ENCODE measurements around the gene STK36. TPM values are rescaled to one million over a fixed set of nuclear protein-coding genes. Genes with fewer than 3 reads are reported as not detected.

STK36 gene
- total and polyA plus RNA-seq, 2 donors (not counting 3 experiments of a cell fraction or from before 2014, with no cell fraction given): 40.9 to 65.2 TPM

DNA sequence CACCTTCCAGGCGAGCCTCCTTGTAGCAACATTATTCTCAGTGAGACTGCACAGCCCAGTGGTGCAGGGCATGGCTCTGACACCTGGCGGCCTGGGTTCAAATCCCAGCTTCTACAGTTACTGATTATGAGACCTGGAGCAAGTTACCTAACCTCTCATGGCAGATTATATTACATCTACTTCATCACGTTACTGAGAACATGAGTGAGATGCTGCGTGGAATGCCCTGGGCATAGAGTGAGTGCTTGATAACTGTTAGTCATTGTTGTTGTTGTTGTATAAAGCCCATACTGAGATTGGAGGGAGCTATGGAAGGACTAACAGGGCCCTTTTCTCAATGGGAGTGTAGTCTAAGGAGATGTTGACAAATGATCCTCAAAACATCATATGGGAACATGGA, 45.5 kb upstream of the STK36 start:
- dilution Hi-C loops (cut with MboI; ENCODE audit: extremely low pct_ligation_motif_present, low sequenced_read_pairs): no loop called here
- peaks cover 22% of the 10 kb centered on the region for H3K4me1 ChIP-seq (ENCODE audit: control insufficient read depth, extremely low read depth, insufficient read depth, low read length)
- no peaks in the 10 kb centered on the region for H3K9me3 ChIP-seq (replicated peaks; ENCODE audit: control insufficient read depth, insufficient read depth, low read length)
- no TSS peak for BruUV-seq (replicated peaks)
- FAIRE-seq (no peak), DNase-seq (ENCODE audit: low read depth, low spot score) (no peak)
- no peak overlapping the region for H2AFZ ChIP-seq (ENCODE audit: low read depth, low read length)
- intact Hi-C loops (cut with micrococcal nuclease): no loop called here
- H3K27ac ChIP-seq (ENCODE audit: insufficient read depth, low read depth, low read length): no peak overlapping the region
- H3K27me3 ChIP-seq (ENCODE audit: control insufficient read depth in 2 of 2, insufficient read depth in 2 of 2, low read length in 2 of 2): no peaks in the 10 kb centered on the region
- H3K36me3 ChIP-seq (ENCODE audit: control insufficient read depth in 2 of 2, extremely low read depth in 1 of 2, insufficient read depth in 2 of 2, low read length in 2 of 2): no peaks in the 10 kb centered on the region
- TF ChIP-seq EZH2 (IDR thresholded peaks at IDR 0.05; ENCODE audit: borderline replicate concordance, low read depth, low read length, severe bottlenecking) (no peak), GATA2 (IDR thresholded peaks at IDR 0.05; ENCODE audit: insufficient read depth, insufficient read length, low read depth, low read length) (no peak), POLR2A (IDR thresholded peaks at IDR 0.05; ENCODE audit: low read depth, low read length) (no peak), JUN (IDR thresholded peaks at IDR 0.05; ENCODE audit: borderline replicate concordance, insufficient read depth, insufficient read length, low read depth) (no peak), MYC (IDR thresholded peaks at IDR 0.05; ENCODE audit: low read depth, low read length) (no peak), POLR2AphosphoS5 (IDR thresholded peaks at IDR 0.05; ENCODE audit: insufficient read depth, low read depth, low read length) (no peak), FOS (IDR thresholded peaks at IDR 0.05; ENCODE audit: borderline replicate concordance, insufficient read depth, low read length) (no peak)
- TF ChIP-seq, protein P1, sequence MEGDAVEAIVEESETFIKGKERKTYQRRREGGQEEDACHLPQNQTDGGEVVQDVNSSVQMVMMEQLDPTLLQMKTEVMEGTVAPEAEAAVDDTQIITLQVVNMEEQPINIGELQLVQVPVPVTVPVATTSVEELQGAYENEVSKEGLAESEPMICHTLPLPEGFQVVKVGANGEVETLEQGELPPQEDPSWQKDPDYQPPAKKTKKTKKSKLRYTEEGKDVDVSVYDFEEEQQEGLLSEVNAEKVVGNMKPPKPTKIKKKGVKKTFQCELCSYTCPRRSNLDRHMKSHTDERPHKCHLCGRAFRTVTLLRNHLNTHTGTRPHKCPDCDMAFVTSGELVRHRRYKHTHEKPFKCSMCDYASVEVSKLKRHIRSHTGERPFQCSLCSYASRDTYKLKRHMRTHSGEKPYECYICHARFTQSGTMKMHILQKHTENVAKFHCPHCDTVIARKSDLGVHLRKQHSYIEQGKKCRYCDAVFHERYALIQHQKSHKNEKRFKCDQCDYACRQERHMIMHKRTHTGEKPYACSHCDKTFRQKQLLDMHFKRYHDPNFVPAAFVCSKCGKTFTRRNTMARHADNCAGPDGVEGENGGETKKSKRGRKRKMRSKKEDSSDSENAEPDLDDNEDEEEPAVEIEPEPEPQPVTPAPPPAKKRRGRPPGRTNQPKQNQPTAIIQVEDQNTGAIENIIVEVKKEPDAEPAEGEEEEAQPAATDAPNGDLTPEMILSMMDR (IDR thresholded peaks at IDR 0.05; ENCODE audit: extremely low read depth in 1 of 2, insufficient read depth in 1 of 2, low read depth in 1 of 2, low read length in 2 of 2): no peak
- TF ChIP-seq, protein P2, sequence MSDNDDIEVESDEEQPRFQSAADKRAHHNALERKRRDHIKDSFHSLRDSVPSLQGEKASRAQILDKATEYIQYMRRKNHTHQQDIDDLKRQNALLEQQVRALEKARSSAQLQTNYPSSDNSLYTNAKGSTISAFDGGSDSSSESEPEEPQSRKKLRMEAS (IDR thresholded peaks at IDR 0.05; ENCODE audit: insufficient read depth, insufficient read length): no peak
- no peak overlapping the region for H3K4me2 ChIP-seq (ENCODE audit: insufficient read depth, low read length)
- H3K79me2 ChIP-seq (ENCODE audit: control insufficient read depth, insufficient read depth, low read length): no peaks in the 10 kb centered on the region
- POLR2A ChIA-PET: interaction anchor here (0.7 to 1.0 kb wide), 2 partner anchors 19 to 28 kb away, joined by 3 to 4 read pairs; partner anchors contain the start of gene PLCD4
- no peaks in the 10 kb centered on the region for H3K9me1 ChIP-seq (replicated peaks; ENCODE audit: control insufficient read depth, extremely low read depth, insufficient read depth, low read length)
- H3K9ac ChIP-seq (replicated peaks; ENCODE audit: extremely low read depth, insufficient read depth, low read length): no peak overlapping the region
- H3K4me3 ChIP-seq (replicated peaks in 1 of 3; ENCODE audit: insufficient read depth in 1 of 3, low read depth in 1 of 3, low read length in 3 of 3): no peak overlapping the region
- no peaks in the 10 kb centered on the region for H4K20me1 ChIP-seq (replicated peaks; ENCODE audit: control insufficient read depth, extremely low read depth, insufficient read depth, low read length)
- CTCF ChIA-PET: interaction anchor here (1.2 kb wide), 1 partner anchor 19 kb away, joined by 5 read pairs; the partner anchor contains the start of gene PLCD4
